Keratinocyte (primary cell): Measurements from ENCODE around the gene CRACR2A. TPM values are rescaled to one million over a fixed set of nuclear protein-coding genes. Genes with fewer than 3 reads are reported as not detected.

Experiments
- DNase-seq: peaks from one replicate; pipeline ENCODE4 v3.0.0-alpha.2; 2011; ENCODE audit warnings: low read depth, missing footprints, low spot score
- FAIRE-seq: peaks from 2 replicates; lab custom pipeline; 2011; peaks lifted over from hg19 to GRCh38; lab: Jason Lieb, UNC
- H2AFZ ChIP-seq: 2 replicates; pipeline ENCODE4 v1.6.0; 2012; ENCODE audit warnings: low read length, control low read depth, inconsistent platforms; ENCODE audit not compliant: control insufficient read depth
- H3K27ac ChIP-seq: 2 replicates; pipeline ENCODE4 v1.5.1; 2011; ENCODE audit warnings: low read length; ENCODE audit not compliant: control insufficient read depth, insufficient read depth
- H3K27me3 ChIP-seq: 3 replicates; pipeline ENCODE4 v1.6.0; 2011; ENCODE audit warnings: low read length; ENCODE audit not compliant: control insufficient read depth, insufficient read depth; ENCODE audit errors: extremely low read depth
- H3K36me3 ChIP-seq, 2 experiments: 2 replicates in 1 of 2; 3 replicates in 1 of 2; pipeline ENCODE4 v1.5.1; 2011; ENCODE audit warnings: low read length in 2 of 2, mild to moderate bottlenecking in 1 of 2; ENCODE audit not compliant: control insufficient read depth in 2 of 2, insufficient read depth in 2 of 2; ENCODE audit errors: extremely low read depth in 1 of 2
- H3K4me1 ChIP-seq: 3 replicates; pipeline ENCODE4 v1.5.1; 2011; ENCODE audit warnings: low read length; ENCODE audit not compliant: control insufficient read depth, insufficient read depth; ENCODE audit errors: extremely low read depth
- H3K4me2 ChIP-seq: 3 replicates; pipeline ENCODE4 v1.6.0; 2011; ENCODE audit warnings: low read depth, low read length; ENCODE audit not compliant: control insufficient read depth, insufficient read depth; ENCODE audit errors: extremely low read depth
- H3K4me3 ChIP-seq, 3 experiments: fragments of 200-600 bp in 1 of 3; sonication (generic) in 1 of 3; 2 replicates in 2 of 3; 3 replicates in 1 of 3; pipeline ENCODE4 v1.5.1; 2011 to 2016; ENCODE audit warnings: low read length in 3 of 3, mild to moderate bottlenecking in 3 of 3, control low read depth in 2 of 3, inconsistent platforms in 1 of 3, low read depth in 1 of 3, mixed read lengths in 1 of 3, mixed run types in 1 of 3, moderate library complexity in 1 of 3; ENCODE audit not compliant: control insufficient read depth in 2 of 3, insufficient read depth in 2 of 3; ENCODE audit errors: extremely low read depth in 1 of 3
- H3K79me2 ChIP-seq: 2 replicates; pipeline ENCODE4 v1.6.0; 2012; ENCODE audit warnings: low read length; ENCODE audit not compliant: control insufficient read depth, insufficient read depth
- H3K9ac ChIP-seq: 3 replicates; pipeline ENCODE4 v1.6.0; 2011; ENCODE audit warnings: low read length; ENCODE audit not compliant: control insufficient read depth, insufficient read depth; ENCODE audit errors: extremely low read depth
- H3K9me1 ChIP-seq: 3 replicates; pipeline ENCODE4 v1.6.0; 2011; ENCODE audit warnings: low read length; ENCODE audit not compliant: control insufficient read depth, insufficient read depth; ENCODE audit errors: extremely low read depth
- H3K9me3 ChIP-seq: 2 replicates; pipeline ENCODE4 v1.5.1; 2012; ENCODE audit warnings: low read depth, low read length; ENCODE audit not compliant: control insufficient read depth
- H4K20me1 ChIP-seq: 3 replicates; pipeline ENCODE4 v1.6.0; 2011; ENCODE audit warnings: low read length; ENCODE audit not compliant: control insufficient read depth, insufficient read depth; ENCODE audit errors: extremely low read depth
- EZH2 ChIP-seq: IDR thresholded peaks from one replicate; pipeline ENCODE4 v1.6.1; 2012; ENCODE audit warnings: inconsistent platforms, mild to moderate bottlenecking, low read length, moderate library complexity
- dilution Hi-C: fragments of 300-500 bp; cut with MboI; formaldehyde crosslinking; loops from one replicate; pipeline ENCODE4 v1.7.0; 2020; ENCODE audit warnings: low sequenced_read_pairs; ENCODE audit not compliant: extremely low pct_ligation_motif_present
- polyA plus RNA-seq, 5 experiments: library from polyadenylated mRNA; depleted of rRNA in 3 of 5; stranded (reverse) in 3 of 5; stranded (forward) in 1 of 5; unstranded in 1 of 5; fragments of >200 nt; gene quantifications; 1 replicate in 1 of 5; 2 replicates in 3 of 5; 3 replicates in 1 of 5; pipeline versions ENCODE4 v1.2.1 to v1.2.3, GENCODE V29; 2011 to 2012; ENCODE audit warnings: missing spikeins in 2 of 5, low read depth in 1 of 5, low replicate concordance in 1 of 5
- TF ChIP-seq, protein P1 (sequence below), 3 experiments: IDR thresholded peaks in 1 of 3; conservative IDR thresholded peaks in 1 of 3; optimal IDR thresholded peaks in 1 of 3; 2 replicates in 2 of 3; 3 replicates in 1 of 3; pipeline versions ENCODE3 to v1.5.1; 2011; ENCODE audit warnings: low read length in 3 of 3, mild to moderate bottlenecking in 3 of 3, moderate library complexity in 2 of 3, control low read depth in 1 of 3, inconsistent platforms in 1 of 3; ENCODE audit not compliant: insufficient read depth in 2 of 3; ENCODE audit errors: extremely low read depth in 1 of 3

CRACR2A gene
- polyA plus RNA-seq, 1 donor (not counting 4 experiments of a cell fraction or from before 2014, with no cell fraction given), result 0.30 TPM

DNA sequence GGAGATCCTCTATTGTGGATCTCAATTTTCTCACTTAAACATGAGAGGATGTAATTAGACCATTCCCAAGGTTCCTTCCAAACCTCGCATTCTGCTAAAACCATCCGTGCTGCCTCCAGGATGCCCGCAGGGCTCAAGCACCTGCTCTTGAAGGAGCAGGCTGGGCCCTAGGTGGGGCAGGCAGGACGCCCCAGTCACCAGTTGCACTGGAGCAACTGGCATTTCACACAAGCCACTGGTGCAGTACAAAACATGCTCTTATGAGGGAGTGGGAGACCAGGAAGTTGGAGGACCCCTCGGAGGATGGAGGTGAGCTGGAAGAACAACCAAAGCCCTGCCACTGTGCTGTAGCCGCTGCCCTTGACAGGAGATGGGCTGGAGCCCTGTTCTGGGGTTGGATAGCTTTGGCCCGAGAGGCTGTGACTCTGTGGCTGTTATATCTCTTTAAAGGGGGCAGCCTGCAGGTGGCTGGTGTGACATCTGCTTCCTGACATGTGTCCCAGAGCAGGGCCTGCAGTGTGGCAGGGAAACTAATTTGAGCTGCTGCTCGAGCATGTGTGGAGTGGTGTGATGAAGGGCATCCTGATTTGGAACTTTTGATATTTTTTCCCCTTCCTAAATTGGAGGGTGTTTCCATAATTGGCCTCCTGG, 122.2 kb downstream of the CRACR2A start:
- dilution Hi-C loops, result no loop called here
- peaks cover 15% of the 10 kb centered on the region for H3K27me3 ChIP-seq
- DNase-seq (no peak), FAIRE-seq (no peak)
- H3K36me3 ChIP-seq, result no peaks in the 10 kb centered on the region
- no peaks in the 10 kb centered on the region for H3K9me3 ChIP-seq
- H3K9ac ChIP-seq, result no peak overlapping the region
- H3K4me2 ChIP-seq, result no peak overlapping the region
- H3K4me1 ChIP-seq, result no peaks in the 10 kb centered on the region
- no peaks in the 10 kb centered on the region for H3K9me1 ChIP-seq
- no peak overlapping the region for H2AFZ ChIP-seq
- H3K27ac ChIP-seq, result no peak overlapping the region
- H3K4me3 ChIP-seq, result no peak overlapping the region
- no peaks in the 10 kb centered on the region for H3K79me2 ChIP-seq
- TF ChIP-seq, protein P1, sequence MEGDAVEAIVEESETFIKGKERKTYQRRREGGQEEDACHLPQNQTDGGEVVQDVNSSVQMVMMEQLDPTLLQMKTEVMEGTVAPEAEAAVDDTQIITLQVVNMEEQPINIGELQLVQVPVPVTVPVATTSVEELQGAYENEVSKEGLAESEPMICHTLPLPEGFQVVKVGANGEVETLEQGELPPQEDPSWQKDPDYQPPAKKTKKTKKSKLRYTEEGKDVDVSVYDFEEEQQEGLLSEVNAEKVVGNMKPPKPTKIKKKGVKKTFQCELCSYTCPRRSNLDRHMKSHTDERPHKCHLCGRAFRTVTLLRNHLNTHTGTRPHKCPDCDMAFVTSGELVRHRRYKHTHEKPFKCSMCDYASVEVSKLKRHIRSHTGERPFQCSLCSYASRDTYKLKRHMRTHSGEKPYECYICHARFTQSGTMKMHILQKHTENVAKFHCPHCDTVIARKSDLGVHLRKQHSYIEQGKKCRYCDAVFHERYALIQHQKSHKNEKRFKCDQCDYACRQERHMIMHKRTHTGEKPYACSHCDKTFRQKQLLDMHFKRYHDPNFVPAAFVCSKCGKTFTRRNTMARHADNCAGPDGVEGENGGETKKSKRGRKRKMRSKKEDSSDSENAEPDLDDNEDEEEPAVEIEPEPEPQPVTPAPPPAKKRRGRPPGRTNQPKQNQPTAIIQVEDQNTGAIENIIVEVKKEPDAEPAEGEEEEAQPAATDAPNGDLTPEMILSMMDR (optimal IDR thresholded peaks at IDR 0.05 in 1 of 3, IDR thresholded peaks at IDR 0.05 in 1 of 3, conservative IDR thresholded peaks at IDR 0.05 in 1 of 3; ENCODE audit: extremely low read depth in 1 of 3, insufficient read depth in 2 of 3, low read length in 3 of 3), result no peak
- no peak for TF ChIP-seq EZH2
- no peaks in the 10 kb centered on the region for H4K20me1 ChIP-seq

DNA sequence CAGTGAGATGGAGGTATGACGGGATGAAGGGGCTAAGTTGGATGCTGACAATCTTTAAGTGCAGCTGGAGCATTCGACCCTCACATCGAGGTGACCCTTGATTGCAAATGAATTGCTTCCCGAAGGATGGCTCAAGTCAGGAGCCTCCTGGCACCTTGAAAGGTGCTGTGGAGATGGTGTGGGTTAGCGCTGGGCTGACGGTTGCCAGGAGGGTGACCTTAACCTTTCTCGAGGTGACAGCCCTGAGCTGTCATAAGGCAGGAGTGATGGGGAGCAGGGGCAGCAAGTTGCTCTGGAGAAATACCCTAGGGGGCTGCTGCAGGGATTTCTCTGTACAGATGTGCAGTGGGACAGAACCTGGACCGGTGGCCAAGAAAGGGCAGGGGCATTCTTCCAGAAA, 122.8 kb downstream of the CRACR2A start:
- TF ChIP-seq, protein P1 (optimal IDR thresholded peaks at IDR 0.05 in 1 of 3, IDR thresholded peaks at IDR 0.05 in 1 of 3, conservative IDR thresholded peaks at IDR 0.05 in 1 of 3; ENCODE audit: extremely low read depth in 1 of 3, insufficient read depth in 2 of 3, low read length in 3 of 3), result no peak
- TF ChIP-seq EZH2, result no peak
- no peaks in the 10 kb centered on the region for H3K4me1 ChIP-seq
- no peak overlapping the region for H3K4me3 ChIP-seq
- H3K79me2 ChIP-seq, result no peaks in the 10 kb centered on the region
- H4K20me1 ChIP-seq, result no peaks in the 10 kb centered on the region
- no peaks in the 10 kb centered on the region for H3K36me3 ChIP-seq
- no peak overlapping the region for H2AFZ ChIP-seq
- dilution Hi-C loops, result no loop called here
- no peaks in the 10 kb centered on the region for H3K9me3 ChIP-seq
- no peaks in the 10 kb centered on the region for H3K9me1 ChIP-seq
- FAIRE-seq (no peak), DNase-seq (no peak)
- no peak overlapping the region for H3K27ac ChIP-seq
- no peak overlapping the region for H3K4me2 ChIP-seq
- no peak overlapping the region for H3K9ac ChIP-seq
- H3K27me3 ChIP-seq, result peaks cover 15% of the 10 kb centered on the region
